Activated naive CD8-positive, alpha-beta T cell treated with anti-CD3 and anti-CD28 coated beads, Interleukin-2, amount 50 U/mL, for 24 hours (primary cell): ENCODE results near the gene RELB.

Experiments
- ATAC-seq: fragments of 150-1000 bp; cut with Tn5 transposase; one replicate; pipeline ENCODE4 v1.10.0; 2021
- DNase-seq: peaks from one replicate; pipeline ENCODE4 v3.0.0; 2021
- H3K27ac Mint-ChIP-seq: one replicate; pipeline ENCODE4 v1.8.0; 2021; ENCODE audit warnings: mild to moderate bottlenecking, mixed read lengths
- H3K27me3 Mint-ChIP-seq: one replicate; pipeline ENCODE4 v1.8.0; 2021; ENCODE audit warnings: mixed read lengths
- H3K36me3 Mint-ChIP-seq: one replicate; pipeline ENCODE4 v1.8.0; 2021; ENCODE audit warnings: low read depth, mixed read lengths
- H3K4me1 Mint-ChIP-seq: one replicate; pipeline ENCODE4 v1.8.0; 2021; ENCODE audit warnings: mixed read lengths
- H3K4me3 Mint-ChIP-seq: one replicate; pipeline ENCODE4 v1.8.0; 2021; ENCODE audit warnings: mild to moderate bottlenecking, moderate library complexity, mixed read lengths
- H3K9me3 Mint-ChIP-seq: one replicate; pipeline ENCODE4 v1.8.0; 2021; ENCODE audit warnings: mixed read lengths

RELB gene

DNA sequence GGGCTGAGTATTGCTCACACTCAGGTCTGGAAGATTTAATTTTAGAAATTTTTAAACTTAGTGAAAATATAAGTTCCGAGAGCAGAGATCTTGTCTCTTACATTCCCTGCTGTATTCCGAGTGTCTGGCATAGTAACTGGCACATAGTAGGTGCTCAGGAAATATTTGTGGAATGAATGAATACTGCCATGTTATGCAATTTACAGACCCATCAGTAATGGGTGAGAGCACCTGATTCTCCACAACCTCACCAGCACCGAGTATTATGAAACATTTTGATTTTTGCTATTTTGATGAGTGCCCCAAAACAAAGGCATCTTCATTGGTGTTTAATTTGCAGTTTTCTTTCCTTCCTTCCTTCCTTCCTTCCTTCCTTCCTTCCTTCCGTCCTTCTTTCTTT is 21.8 kb downstream of the RELB start:
- Mint-ChIP-seq H3K9me3 (no peaks in the 10 kb centered on the region), H3K4me1 (no peaks in the 10 kb centered on the region), H3K27ac (no peak overlapping the region), H3K27me3 (no peaks in the 10 kb centered on the region), H3K4me3 (no peak overlapping the region), H3K36me3 (peaks cover 23% of the 10 kb centered on the region)
- no peak for ATAC-seq
- no peak for DNase-seq

DNA sequence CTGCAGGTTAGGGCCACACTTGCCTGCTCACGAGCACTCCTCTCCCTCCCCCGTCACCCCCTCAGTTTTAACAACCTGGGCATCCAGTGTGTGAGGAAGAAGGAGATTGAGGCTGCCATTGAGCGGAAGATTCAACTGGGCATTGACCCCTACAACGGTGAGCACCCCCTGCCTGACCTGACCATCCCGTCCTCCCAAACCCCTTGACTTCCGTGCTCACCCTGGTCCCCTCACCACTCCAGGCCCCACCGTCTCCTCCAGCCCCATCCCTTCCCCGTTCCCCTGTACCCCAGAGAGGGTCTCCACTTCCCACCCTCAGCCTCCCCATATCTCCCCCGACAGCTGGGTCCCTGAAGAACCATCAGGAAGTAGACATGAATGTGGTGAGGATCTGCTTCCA is 24.0 kb downstream of the RELB start:
- no peaks in the 10 kb centered on the region for H3K9me3 Mint-ChIP-seq
- no peaks in the 10 kb centered on the region for H3K27me3 Mint-ChIP-seq
- no peak for DNase-seq
- H3K27ac Mint-ChIP-seq: no peak overlapping the region
- peaks cover 18% of the 10 kb centered on the region for H3K36me3 Mint-ChIP-seq
- ATAC-seq: no peak
- no peak overlapping the region for H3K4me3 Mint-ChIP-seq
- H3K4me1 Mint-ChIP-seq: no peaks in the 10 kb centered on the region

GRCh38 chr19:45027371-45027770 is 26.1 kb downstream of the RELB start:
- no peak overlapping the region for H3K27ac Mint-ChIP-seq
- ATAC-seq (no peak), DNase-seq (no peak)
- H3K36me3 Mint-ChIP-seq: peaks cover 27% of the 10 kb centered on the region
- no peaks in the 10 kb centered on the region for H3K4me1 Mint-ChIP-seq
- H3K27me3 Mint-ChIP-seq: no peaks in the 10 kb centered on the region
- H3K4me3 Mint-ChIP-seq: no peak overlapping the region
- no peaks in the 10 kb centered on the region for H3K9me3 Mint-ChIP-seq

DNA sequence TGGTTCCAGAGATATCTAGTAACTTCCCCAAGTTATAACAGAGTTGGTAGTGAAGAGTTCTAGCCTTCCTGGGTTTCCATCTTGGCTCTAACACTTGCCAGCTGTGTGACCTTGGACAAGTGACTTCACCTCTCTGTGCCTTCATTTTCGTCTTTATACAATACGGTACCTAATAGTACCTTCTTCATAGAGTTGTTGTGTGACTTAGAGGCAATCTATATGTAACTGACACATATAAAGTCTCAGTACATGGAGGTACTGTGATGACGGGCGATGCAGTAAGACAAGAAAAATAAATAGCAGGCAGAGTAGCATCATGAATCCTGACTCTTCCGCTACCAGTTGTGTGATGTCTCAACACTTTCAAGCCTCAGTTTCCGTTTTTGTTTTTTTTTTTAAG is 29.6 kb downstream of the RELB start:
- Mint-ChIP-seq H3K27ac (no peak overlapping the region), H3K4me1 (no peaks in the 10 kb centered on the region), H3K27me3 (no peaks in the 10 kb centered on the region), H3K9me3 (no peaks in the 10 kb centered on the region), H3K36me3 (peaks cover 39% of the 10 kb centered on the region), H3K4me3 (no peak overlapping the region)
- ATAC-seq (no peak), DNase-seq (no peak)

DNA sequence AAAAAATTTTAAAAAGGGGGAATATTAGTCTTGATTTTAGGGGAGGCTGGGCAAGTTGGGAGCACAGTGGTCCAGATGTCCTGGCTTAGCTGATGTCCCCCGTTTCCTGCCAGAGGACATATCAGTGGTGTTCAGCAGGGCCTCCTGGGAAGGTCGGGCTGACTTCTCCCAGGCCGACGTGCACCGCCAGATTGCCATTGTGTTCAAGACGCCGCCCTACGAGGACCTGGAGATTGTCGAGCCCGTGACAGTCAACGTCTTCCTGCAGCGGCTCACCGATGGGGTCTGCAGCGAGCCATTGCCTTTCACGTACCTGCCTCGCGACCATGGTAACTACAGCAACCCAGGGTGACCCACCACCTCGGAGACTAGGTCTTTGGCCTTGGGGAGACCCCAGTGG is 31.2 kb downstream of the RELB start:
- Mint-ChIP-seq H3K27me3 (no peaks in the 10 kb centered on the region), H3K9me3 (no peaks in the 10 kb centered on the region), H3K4me1 (no peaks in the 10 kb centered on the region), H3K4me3 (no peak overlapping the region), H3K36me3 (peaks cover 37% of the 10 kb centered on the region), H3K27ac (no peak overlapping the region)
- no peak for ATAC-seq
- no peak for DNase-seq

- ATAC-seq (no peak), DNase-seq (no peak)
- H3K27me3 Mint-ChIP-seq: no peaks in the 10 kb centered on the region
- no peak overlapping the region for H3K4me3 Mint-ChIP-seq
- H3K36me3 Mint-ChIP-seq: peaks cover 36% of the 10 kb centered on the region
- no peak overlapping the region for H3K27ac Mint-ChIP-seq
- peaks cover 20% of the 10 kb centered on the region for H3K4me1 Mint-ChIP-seq
- no peaks in the 10 kb centered on the region for H3K9me3 Mint-ChIP-seq
Measured at GRCh38 chr19:45035755-45036154, 34.5 kb downstream of the RELB start.

- Mint-ChIP-seq H3K27me3 (no peaks in the 10 kb centered on the region), H3K4me3 (peak overlapping the region; percentile 94), H3K27ac (peak overlapping the region; percentile 22), H3K36me3 (peaks cover 40% of the 10 kb centered on the region), H3K9me3 (no peaks in the 10 kb centered on the region), H3K4me1 (peaks cover 35% of the 10 kb centered on the region)
- no peak for ATAC-seq
- no peak for DNase-seq
Measured at GRCh38 chr19:45037393-45038169, 36.3 kb downstream of the RELB start.

DNA sequence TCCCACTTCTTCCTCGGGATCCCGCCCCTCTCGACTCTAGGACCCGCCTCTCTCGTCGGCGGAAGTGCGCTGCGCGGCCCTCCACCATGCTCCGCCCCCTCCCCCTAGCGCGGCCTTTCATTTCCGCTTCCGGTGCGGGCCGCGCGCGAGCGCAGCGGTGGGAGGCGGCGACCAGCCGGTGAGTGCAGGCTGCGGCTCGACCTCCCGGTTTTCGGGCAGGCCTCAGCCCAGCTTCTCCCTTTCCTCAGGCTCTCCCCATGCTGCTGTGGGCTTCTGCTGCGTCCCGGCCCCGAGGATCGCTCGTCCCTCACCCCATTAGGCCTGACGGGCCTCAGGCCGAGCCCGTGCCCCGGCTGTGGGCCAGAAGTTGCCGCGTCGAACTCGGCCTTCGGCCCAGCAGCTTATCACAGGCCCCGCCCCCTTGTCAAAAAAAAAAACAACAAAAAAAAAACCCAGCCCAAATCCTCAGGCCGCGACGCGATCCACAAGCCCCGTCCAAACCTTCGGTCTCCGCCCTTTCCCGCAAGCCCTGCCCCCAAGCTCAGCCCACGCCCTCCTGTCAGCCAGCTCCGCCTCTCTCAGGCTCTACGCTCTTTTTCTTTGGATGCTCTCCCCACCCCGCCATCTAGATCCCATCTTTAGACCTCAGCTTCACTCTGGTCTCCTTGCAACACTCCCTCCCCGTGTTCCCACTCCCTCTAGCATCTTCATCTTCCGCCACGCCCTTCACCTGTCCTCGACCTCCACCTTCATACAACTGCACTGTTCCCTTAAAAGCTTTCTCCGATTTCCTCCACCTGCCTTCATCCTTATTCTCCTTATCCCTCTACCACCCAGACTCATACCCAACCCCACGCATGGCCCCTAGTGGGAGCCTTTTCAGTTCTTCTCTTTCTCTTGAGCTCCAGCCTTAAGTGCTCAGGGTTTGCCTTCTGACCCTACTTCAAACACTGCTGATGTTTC is 37.9 kb downstream of the RELB start, which contains the start of gene CLASRP:
Gene CLASRP, plus strand, starts transcription at position 115 of the 963 bp plus-strand sequence. CDS start 1,168 bp downstream, outside the sequence.
- Mint-ChIP-seq H3K27ac (peak within 1 kb of the TSS; percentile 91), H3K9me3 (no peaks in the 10 kb centered on the region), H3K4me3 (peak within 1 kb of the TSS; percentile 94), H3K27me3 (no peaks in the 10 kb centered on the region), H3K36me3 (peaks cover 37% of the 10 kb centered on the region), H3K4me1 (peaks cover 35% of the 10 kb centered on the region)
- ATAC-seq (peak; percentile 94), DNase-seq (peak; percentile 92)

DNA sequence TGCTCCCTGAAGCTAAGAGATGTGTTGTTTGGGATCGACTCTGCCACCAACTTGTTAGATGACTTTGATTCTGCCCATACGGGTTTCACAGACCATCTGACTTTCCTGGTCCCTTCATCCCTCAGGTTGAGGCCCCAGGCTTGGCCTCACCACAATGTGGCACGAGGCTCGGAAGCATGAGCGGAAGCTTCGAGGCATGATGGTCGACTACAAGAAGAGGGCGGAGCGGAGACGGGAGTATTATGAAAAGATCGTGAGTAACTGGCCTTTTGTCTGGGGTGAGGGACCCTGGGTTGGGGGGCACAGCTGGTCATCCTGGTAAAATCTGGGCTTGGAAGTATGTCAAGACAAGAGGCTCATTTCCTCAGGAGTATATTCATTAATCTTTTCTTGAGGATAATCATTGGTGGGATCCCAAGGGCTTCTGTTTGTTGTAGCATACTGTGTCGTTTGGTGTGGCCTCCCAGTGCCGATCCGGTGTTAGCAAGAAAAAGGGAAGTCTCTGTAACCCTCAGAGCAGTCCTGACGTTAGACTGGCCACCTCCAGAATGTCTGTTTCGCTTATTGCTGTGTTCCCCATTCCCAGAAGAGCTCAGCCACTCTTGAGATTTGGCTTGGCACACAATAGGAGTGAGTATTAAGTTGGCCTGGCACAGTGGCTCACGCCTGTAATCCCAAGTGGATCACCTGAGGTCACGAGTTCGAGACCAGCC is 39.0 kb downstream of the RELB start:
- Mint-ChIP-seq H3K27ac (peak overlapping the region; percentile 23), H3K4me3 (peak overlapping the region; percentile 94), H3K36me3 (peaks cover 34% of the 10 kb centered on the region), H3K27me3 (no peaks in the 10 kb centered on the region), H3K9me3 (no peaks in the 10 kb centered on the region), H3K4me1 (peaks cover 39% of the 10 kb centered on the region)
- ATAC-seq (no peak), DNase-seq (no peak)

GRCh38 chr19:45041125-45041524 is 39.9 kb downstream of the RELB start:
- Mint-ChIP-seq H3K27me3 (no peaks in the 10 kb centered on the region), H3K4me1 (peaks cover 47% of the 10 kb centered on the region), H3K27ac (peak overlapping the region; percentile 71), H3K36me3 (peaks cover 37% of the 10 kb centered on the region), H3K9me3 (no peaks in the 10 kb centered on the region), H3K4me3 (peak overlapping the region; percentile 42)
- DNase-seq (no peak), ATAC-seq (no peak)

- Mint-ChIP-seq H3K27me3 (no peaks in the 10 kb centered on the region), H3K4me3 (no peak overlapping the region), H3K9me3 (no peaks in the 10 kb centered on the region), H3K27ac (peak overlapping the region; percentile 26), H3K36me3 (peaks cover 36% of the 10 kb centered on the region), H3K4me1 (peaks cover 54% of the 10 kb centered on the region)
- ATAC-seq (no peak), DNase-seq (no peak)
Measured at GRCh38 chr19:45045671-45046353, 44.5 kb downstream of the RELB start.

- no peaks in the 10 kb centered on the region for H3K9me3 Mint-ChIP-seq
- H3K4me3 Mint-ChIP-seq: no peak overlapping the region
- peaks cover 33% of the 10 kb centered on the region for H3K36me3 Mint-ChIP-seq
- H3K27me3 Mint-ChIP-seq: no peaks in the 10 kb centered on the region
- H3K4me1 Mint-ChIP-seq: peaks cover 51% of the 10 kb centered on the region
- ATAC-seq (no peak), DNase-seq (no peak)
- H3K27ac Mint-ChIP-seq: peak overlapping the region; percentile 26
Measured at GRCh38 chr19:45046355-45046754, 45.1 kb downstream of the RELB start.

GRCh38 chr19:45047188-45047797 is 46.0 kb downstream of the RELB start:
- Mint-ChIP-seq H3K27me3 (no peaks in the 10 kb centered on the region), H3K9me3 (no peaks in the 10 kb centered on the region), H3K4me3 (peak overlapping the region; percentile 2), H3K27ac (peak overlapping the region; percentile 47), H3K36me3 (peaks cover 27% of the 10 kb centered on the region), H3K4me1 (peaks cover 48% of the 10 kb centered on the region)
- DNase-seq (no peak), ATAC-seq (no peak)
